GM12878 (cell line): ENCODE data around the gene NAT9. TPM values are rescaled to one million over a fixed set of nuclear protein-coding genes. Genes with fewer than 3 reads are reported as not detected.

Source experiments
- ATAC-seq: fragments of 200-7000 bp; cut with Tn5 transposase; 3 replicates; pipeline ENCODE4 v1.9.1; 2020; ENCODE audit warnings: mild to moderate bottlenecking, moderate library complexity
- BruUV-seq: library from RNA; stranded (reverse); fragments of 400-500 nt; replicated peaks from 2 replicates; lab custom pipeline; 2021; lab: Mats Ljungman, UMichigan
- CTCF ChIA-PET: fragments of 300-600 bp; sonication (Branson Sonifier 250); formaldehyde crosslinking; extraction: SDS; loops from one replicate; lab custom pipeline; 2021; ENCODE audit warnings: inconsistent platforms; lab: Yijun Ruan, JAX
- POLR2A ChIA-PET: fragments of 350-600 bp; formaldehyde crosslinking; extraction: SDS; loops from one replicate; lab custom pipeline; 2021; ENCODE audit warnings: inconsistent platforms; lab: Charles Lee
- RAD21 ChIA-PET: fragments of 300-600 bp; sonication (Branson Sonifier 250); formaldehyde crosslinking; loops from one replicate; lab custom pipeline; 2023; ENCODE audit warnings: antibody characterized with exemption; ENCODE audit not compliant: unreplicated experiment; lab: Charles Lee
- SMC1A ChIA-PET: fragments of 300-600 bp; sonication (Branson Sonifier 250); formaldehyde crosslinking; loops from one replicate; lab custom pipeline; 2023; ENCODE audit not compliant: unreplicated experiment, uncharacterized antibody; lab: Charles Lee
- DNase-seq: peaks from one replicate; pipeline ENCODE4 v3.0.0-alpha.2; 2011; ENCODE audit warnings: low read depth, low spot score
- FAIRE-seq: peaks from 3 replicates; lab custom pipeline; 2011; peaks lifted over from hg19 to GRCh38; lab: Jason Lieb, UNC
- H2AFZ ChIP-seq: 2 replicates; pipeline ENCODE4 v1.6.0; 2011; ENCODE audit warnings: low read depth, low read length, control low read depth; ENCODE audit not compliant: control insufficient read depth
- H3K27ac ChIP-seq: 2 replicates; pipeline ENCODE4 v1.5.1; 2011; ENCODE audit warnings: control low read depth; ENCODE audit not compliant: control insufficient read depth, insufficient read depth
- H3K27me3 ChIP-seq, 2 experiments: replicated peaks in 1 of 2; 2 replicates each; pipeline versions ENCODE4 v1.6.0 to v1.6.1; 2011; ENCODE audit warnings: low read length in 1 of 2; ENCODE audit not compliant: control insufficient read depth in 2 of 2, insufficient read depth in 2 of 2
- H3K36me3 ChIP-seq, 2 experiments: 2 replicates each; pipeline ENCODE4 v1.5.1; 2011; ENCODE audit warnings: low read length in 1 of 2; ENCODE audit not compliant: control insufficient read depth in 2 of 2, insufficient read depth in 2 of 2
- H3K4me1 ChIP-seq: 2 replicates; pipeline ENCODE4 v1.6.1; 2011; ENCODE audit warnings: mild to moderate bottlenecking, low read length, moderate library complexity, mixed read lengths; ENCODE audit not compliant: control insufficient read depth, insufficient read depth
- H3K4me2 ChIP-seq: 2 replicates; pipeline ENCODE4 v1.6.0; 2011; ENCODE audit warnings: control low read depth; ENCODE audit not compliant: control insufficient read depth, insufficient read depth
- H3K4me3 ChIP-seq: fragments of 200-600 bp; sonication (generic); 2 replicates; pipeline ENCODE4 v1.5.1; 2016
- H3K79me2 ChIP-seq: 2 replicates; pipeline ENCODE4 v1.6.0; 2011; ENCODE audit warnings: low read length; ENCODE audit not compliant: control insufficient read depth, insufficient read depth
- H3K9ac ChIP-seq: 2 replicates; pipeline ENCODE4 v1.8.0; 2011; ENCODE audit warnings: low read length, control low read depth, mixed read lengths; ENCODE audit not compliant: control insufficient read depth, insufficient read depth
- H3K9me3 ChIP-seq: replicated peaks from 3 replicates; pipeline ENCODE4 v1.5.1; 2011; ENCODE audit warnings: mild to moderate bottlenecking, low read length; ENCODE audit not compliant: control insufficient read depth, insufficient read depth
- H4K20me1 ChIP-seq: 2 replicates; pipeline ENCODE4 v1.6.0; 2011; ENCODE audit not compliant: control insufficient read depth, insufficient read depth
- IKZF2 ChIP-seq, 2 experiments: fragments of 450-650 bp; IDR thresholded peaks; 2 replicates each; pipeline ENCODE4 v1.6.1; 2017; ENCODE audit warnings: mild to moderate bottlenecking in 2 of 2, moderate library complexity in 2 of 2
- POLR2A ChIP-seq: IDR thresholded peaks from 2 replicates; pipeline ENCODE4 v1.6.1; 2011; ENCODE audit warnings: low read depth, mild to moderate bottlenecking, low read length
- SRF ChIP-seq, 2 experiments: IDR thresholded peaks; 2 replicates each; pipeline ENCODE4 v1.6.1; 2011; ENCODE audit warnings: low read depth in 2 of 2, low read length in 2 of 2, mild to moderate bottlenecking in 1 of 2, moderate library complexity in 1 of 2
- STAT3 ChIP-seq: IDR thresholded peaks from 2 replicates; pipeline ENCODE4 v1.6.1; 2011; ENCODE audit warnings: low read depth, low read length, improper control_type of control experiment
- ZBED1 ChIP-seq: IDR thresholded peaks from 2 replicates; pipeline ENCODE4 v1.6.1; 2016; ENCODE audit warnings: borderline replicate concordance
- WGBS: methylation state at CpG from one replicate; pipeline ENCODE4 v1.1.6; 2016; ENCODE audit warnings: low lambda C conversion rate; ENCODE audit not compliant: insufficient replicate concordance, insufficient coverage; ENCODE audit errors: missing lambda C conversion rate; 5-methylcytosine and 5-hydroxymethylcytosine counted together
- in situ Hi-C: fragments of 300-500 bp; cut with MboI; formaldehyde crosslinking; loops from 9 replicates; pipeline ENCODE4 v1.14.3; 2018; ENCODE audit warnings: mixed read lengths
- intact Hi-C: fragments of 100-400 bp; cut with micrococcal nuclease; formaldehyde crosslinking; loops from one replicate; pipeline ENCODE4 v1.14.2; 2022; ENCODE audit not compliant: unreplicated experiment
- polyA plus RNA-seq, 11 experiments: library from polyadenylated mRNA; depleted of rRNA in 4 of 11; unstranded in 6 of 11; stranded (reverse) in 5 of 11; fragments of >200 nt; fragmentation: Nextera tagmentation in 4 of 11; fragmentation: Illumina TruSeq in 1 of 11; extraction: Ambion mirVana in 4 of 11; extraction: Trizol in 1 of 11; gene quantifications; 1 replicate in 1 of 11; 2 replicates in 10 of 11; pipeline versions ENCODE4 v1.2.1 to v1.2.3, GENCODE V29; 2011 to 2016; ENCODE audit warnings: inconsistent platforms in 2 of 11, missing spikeins in 2 of 11, low read depth in 1 of 11
- total RNA-seq, 4 experiments: library from RNA; depleted of rRNA in 3 of 4; stranded (reverse); fragments of >200 nt in 3 of 4; fragmentation: Illumina TruSeq in 1 of 4; extraction: Trizol in 1 of 4; gene quantifications; 2 replicates each; pipeline versions ENCODE4 v1.2.1 to v1.2.3, GENCODE V29; 2013 to 2021
- TF ChIP-seq, protein P1 (sequence below): fragments of 450-650 bp; IDR thresholded peaks from 2 replicates; pipeline ENCODE4 v1.6.1; 2017; ENCODE audit warnings: mild to moderate bottlenecking, moderate library complexity

NAT9 gene
- total and polyA plus RNA-seq, 10 of the 15 experiments (the other 5 are each of a cell fraction or from before 2014, with no cell fraction given) = 3.5 to 45.3 (median 27.3) TPM

DNA sequence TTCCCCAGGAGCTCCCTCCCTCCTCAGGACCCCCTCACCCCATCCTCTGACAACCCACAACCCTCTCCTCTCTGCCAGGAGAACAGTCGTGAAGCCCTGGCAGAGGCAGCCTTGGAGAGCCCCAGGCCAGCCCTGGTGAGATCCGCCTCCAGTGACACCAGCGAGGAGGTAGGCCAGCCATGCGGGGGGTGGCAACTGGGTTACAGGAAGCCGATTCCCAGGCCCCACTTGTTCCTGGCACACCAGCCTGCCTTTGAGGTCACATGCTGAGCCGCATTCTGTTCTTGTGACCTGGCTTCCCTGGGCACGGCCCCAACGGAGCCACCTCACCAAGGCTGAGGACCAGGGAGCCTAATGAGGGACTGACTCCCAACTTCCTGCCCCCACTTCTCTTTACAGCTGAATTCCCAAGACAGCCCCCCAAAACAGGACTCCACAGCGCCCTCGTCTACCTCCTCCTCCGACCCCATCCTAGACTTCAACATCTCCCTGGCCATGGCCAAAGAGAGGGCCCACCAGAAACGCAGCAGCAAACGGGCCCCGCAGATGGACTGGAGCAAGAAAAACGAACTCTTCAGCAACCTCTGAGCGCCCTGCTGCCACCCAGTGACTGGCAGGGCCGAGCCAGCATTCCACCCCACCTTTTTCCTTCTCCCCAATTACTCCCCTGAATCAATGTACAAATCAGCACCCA is 7.9 kb downstream of the NAT9 start:
- H3K79me2 ChIP-seq = no peaks in the 10 kb centered on the region
- CTCF ChIA-PET = interaction anchor here (0.9 kb wide), 1 partner anchor 15 kb away, joined by 4 read pairs; no protein-coding TSS in a partner anchor
- RAD21 ChIA-PET = no interaction called here
- H3K36me3 ChIP-seq = peaks cover 25 to 35% of the 10 kb centered on the region in 2 experiments
- SMC1A ChIA-PET = no interaction called here
- DNase-seq (no peak), ATAC-seq (no peak), FAIRE-seq (no peak)
- H3K27ac ChIP-seq = no peak overlapping the region
- H2AFZ ChIP-seq = no peak overlapping the region
- no peaks in the 10 kb centered on the region for H4K20me1 ChIP-seq
- WGBS = 74% methylated on average over 17 of the region's 17 CpGs
- intact Hi-C loops = no loop called here
- no peak overlapping the region for H3K4me3 ChIP-seq
- no TSS peak for BruUV-seq
- H3K4me2 ChIP-seq = no peak overlapping the region
- H3K9me3 ChIP-seq = no peaks in the 10 kb centered on the region
- POLR2A ChIA-PET = no interaction called here
- no peaks in the 10 kb centered on the region for H3K27me3 ChIP-seq
- TF ChIP-seq ZBED1 (no peak), STAT3 (no peak), POLR2A (peak; percentile 11), SRF (IDR thresholded peaks at IDR 0.05; ENCODE audit: low read depth in 2 of 2, low read length in 2 of 2) (no peak), IKZF2 (IDR thresholded peaks at IDR 0.05) (no peak)
- H3K4me1 ChIP-seq = no peaks in the 10 kb centered on the region
- H3K9ac ChIP-seq = no peak overlapping the region
- in situ Hi-C loops = no loop called here

DNA sequence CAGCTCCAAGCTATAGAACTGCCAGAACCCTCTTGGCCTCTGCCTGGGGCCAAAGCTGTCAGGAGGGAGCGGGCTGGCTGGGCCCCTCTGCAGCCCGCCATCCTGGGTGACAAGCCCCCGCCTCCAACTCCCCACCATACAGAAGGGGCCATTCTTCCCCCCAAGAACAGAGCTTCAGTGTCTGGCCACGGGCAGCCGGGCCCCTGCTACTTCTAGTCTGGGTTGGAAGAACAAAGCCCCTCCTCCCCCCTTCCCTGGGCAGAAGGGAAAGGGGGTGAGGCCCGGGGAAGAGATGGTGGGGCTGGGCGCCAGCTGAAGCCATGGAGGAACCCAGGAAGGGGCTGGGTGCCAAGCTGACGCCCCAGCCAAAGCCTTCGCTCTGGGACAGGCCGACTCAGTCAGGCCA is 9.0 kb downstream of the NAT9 start:
- intact Hi-C loops = no loop called here
- Histone ChIP-seq H3K4me1 (no peaks in the 10 kb centered on the region), H3K4me2 (no peak overlapping the region), H3K27ac (no peak overlapping the region), H3K9me3 (no peaks in the 10 kb centered on the region)
- RAD21 ChIA-PET = no interaction called here
- no TSS peak for BruUV-seq
- WGBS = 81% methylated on average over 10 of the region's 10 CpGs
- TF ChIP-seq, protein P1, sequence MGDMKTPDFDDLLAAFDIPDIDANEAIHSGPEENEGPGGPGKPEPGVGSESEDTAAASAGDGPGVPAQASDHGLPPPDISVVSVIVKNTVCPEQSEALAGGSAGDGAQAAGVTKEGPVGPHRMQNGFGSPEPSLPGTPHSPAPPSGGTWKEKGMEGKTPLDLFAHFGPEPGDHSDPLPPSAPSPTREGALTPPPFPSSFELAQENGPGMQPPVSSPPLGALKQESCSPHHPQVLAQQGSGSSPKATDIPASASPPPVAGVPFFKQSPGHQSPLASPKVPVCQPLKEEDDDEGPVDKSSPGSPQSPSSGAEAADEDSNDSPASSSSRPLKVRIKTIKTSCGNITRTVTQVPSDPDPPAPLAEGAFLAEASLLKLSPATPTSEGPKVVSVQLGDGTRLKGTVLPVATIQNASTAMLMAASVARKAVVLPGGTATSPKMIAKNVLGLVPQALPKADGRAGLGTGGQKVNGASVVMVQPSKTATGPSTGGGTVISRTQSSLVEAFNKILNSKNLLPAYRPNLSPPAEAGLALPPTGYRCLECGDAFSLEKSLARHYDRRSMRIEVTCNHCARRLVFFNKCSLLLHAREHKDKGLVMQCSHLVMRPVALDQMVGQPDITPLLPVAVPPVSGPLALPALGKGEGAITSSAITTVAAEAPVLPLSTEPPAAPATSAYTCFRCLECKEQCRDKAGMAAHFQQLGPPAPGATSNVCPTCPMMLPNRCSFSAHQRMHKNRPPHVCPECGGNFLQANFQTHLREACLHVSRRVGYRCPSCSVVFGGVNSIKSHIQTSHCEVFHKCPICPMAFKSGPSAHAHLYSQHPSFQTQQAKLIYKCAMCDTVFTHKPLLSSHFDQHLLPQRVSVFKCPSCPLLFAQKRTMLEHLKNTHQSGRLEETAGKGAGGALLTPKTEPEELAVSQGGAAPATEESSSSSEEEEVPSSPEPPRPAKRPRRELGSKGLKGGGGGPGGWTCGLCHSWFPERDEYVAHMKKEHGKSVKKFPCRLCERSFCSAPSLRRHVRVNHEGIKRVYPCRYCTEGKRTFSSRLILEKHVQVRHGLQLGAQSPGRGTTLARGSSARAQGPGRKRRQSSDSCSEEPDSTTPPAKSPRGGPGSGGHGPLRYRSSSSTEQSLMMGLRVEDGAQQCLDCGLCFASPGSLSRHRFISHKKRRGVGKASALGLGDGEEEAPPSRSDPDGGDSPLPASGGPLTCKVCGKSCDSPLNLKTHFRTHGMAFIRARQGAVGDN = no peak
- TF ChIP-seq POLR2A = 0 out of 2 replicates have a peak, but pooled peaks have one; percentile 15
- TF ChIP-seq, all 136 proteins: peak for 1
- no peak for FAIRE-seq
- H4K20me1 ChIP-seq = no peaks in the 10 kb centered on the region
- ATAC-seq = no peak
- no peak overlapping the region for H3K4me3 ChIP-seq
- POLR2A ChIA-PET = no interaction called here
- no peaks in the 10 kb centered on the region for H3K27me3 ChIP-seq
- DNase-seq = no peak
- H3K79me2 ChIP-seq = no peaks in the 10 kb centered on the region
- no peak overlapping the region for H3K9ac ChIP-seq
- SMC1A ChIA-PET = interaction anchor here (0.8 kb wide), 1 partner anchor 110 kb away, joined by 4 read pairs; no protein-coding TSS in a partner anchor
- in situ Hi-C loops = no loop called here
- CTCF ChIA-PET = interaction anchor here (0.6 to 1.3 kb wide), 2 partner anchors 29 to 496 kb away, joined by 3 to 5 read pairs; no protein-coding TSS in a partner anchor
- H3K36me3 ChIP-seq = peaks cover 14 to 31% of the 10 kb centered on the region in 2 experiments
- no peak overlapping the region for H2AFZ ChIP-seq
